ENCODE results near the gene TGM5. TPM values are rescaled to one million over a fixed set of nuclear protein-coding genes. Genes with fewer than 3 reads are reported as not detected.
A peak's percentile ranks its signal among the peaks of the same experiment; 100 is the strongest.
"Not testable (repeated sequence)": the region's sequence is repeated elsewhere in the genome, so short reads cannot be mapped to it uniquely, and the experiment has no call there.

Gene TGM5
- total RNA-seq, 4 donors from 2014 or later = 0.28 to 5.0 (median 0.94) TPM; not detected in 1

GRCh38 chr15:43294091-43294706 is 27.5 kb upstream of the TGM5 start:
- DNase-seq (ENCODE audit: low spot score) (no peak), ATAC-seq (ENCODE audit: low FRiP score) (no peak)
- TF ChIP-seq CTCF (IDR thresholded peaks at IDR 0.05) = no peak

GRCh38 chr15:43293432-43293831 is 26.7 kb upstream of the TGM5 start:
- ATAC-seq (ENCODE audit: low FRiP score) = no peak

GRCh38 chr15:43292375-43293078 is 25.8 kb upstream of the TGM5 start:
- no peak for ATAC-seq (ENCODE audit: low FRiP score)
- no peak for TF ChIP-seq CTCF (IDR thresholded peaks at IDR 0.05)
- DNase-seq (ENCODE audit: low spot score) = no peak

More at GRCh38 chr15:43293432-43293831, 26.7 kb upstream of the TGM5 start:
- no peak for DNase-seq (ENCODE audit: low spot score)
- no peak for TF ChIP-seq CTCF (IDR thresholded peaks at IDR 0.05)

GRCh38 chr15:43289656-43290055 is 22.9 kb upstream of the TGM5 start:
- not testable (repeated sequence) for DNase-seq (ENCODE audit: low spot score); ATAC-seq (ENCODE audit: low FRiP score)

- no peak for ATAC-seq (ENCODE audit: low FRiP score)
These were observed 20.5 kb upstream of the TGM5 start for GRCh38 chr15:43287254-43287653.

GRCh38 chr15:43286074-43286473 is 19.3 kb upstream of the TGM5 start:
- no peak for DNase-seq (ENCODE audit: low spot score)
- no peak for TF ChIP-seq CTCF (IDR thresholded peaks at IDR 0.05)
- ATAC-seq (ENCODE audit: low FRiP score) = no peak

More at GRCh38 chr15:43287254-43287653, 20.5 kb upstream of the TGM5 start:
- no peak for TF ChIP-seq CTCF (IDR thresholded peaks at IDR 0.05)
- no peak for DNase-seq (ENCODE audit: low spot score)

- DNase-seq (ENCODE audit: low spot score) (peak; percentile 51), ATAC-seq (ENCODE audit: low FRiP score) (no peak)
- peak in 1 of 3 donors; percentile 56 for TF ChIP-seq CTCF (IDR thresholded peaks at IDR 0.05)
These were observed 18.9 kb upstream of the TGM5 start for GRCh38 chr15:43285609-43286037.
